ENCODE measurements around the gene LPCAT3. TPM values are rescaled to one million over a fixed set of nuclear protein-coding genes. Genes with fewer than 3 reads are reported as not detected.

Gene LPCAT3
- total RNA-seq, 1 experiment from 2014 or later, result 54.3 TPM

DNA sequence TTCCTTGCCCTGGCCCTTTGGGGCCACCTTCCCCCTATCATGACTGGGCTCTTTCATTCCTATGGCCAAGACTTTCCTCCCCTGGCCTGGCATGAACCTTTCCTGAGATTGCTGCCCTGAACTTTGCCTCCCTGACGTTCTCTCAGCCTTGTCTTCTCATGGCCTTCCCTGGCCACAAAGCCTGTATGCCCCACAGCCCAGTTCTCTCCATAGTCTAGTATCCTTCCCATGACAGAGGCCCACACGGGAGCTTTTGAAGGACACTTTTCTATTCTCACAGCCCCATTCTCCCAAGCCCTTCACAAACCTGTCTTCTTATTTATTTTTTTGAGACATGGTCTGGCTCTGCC lies 79.1 kb downstream of the LPCAT3 start:
- Histone ChIP-seq H3K36me3 (ENCODE audit: control insufficient read depth, insufficient read depth, low read length) (peaks cover 3% of the 10 kb centered on the region; the same call in 1 of the 2 replicates), H3K4me1 (ENCODE audit: control insufficient read depth, insufficient read depth, low read length) (peaks cover 40% of the 10 kb centered on the region), H3K9me3 (ENCODE audit: control insufficient read depth, insufficient read depth, low read depth, low read length) (no peaks in the 10 kb centered on the region), H3K4me3 (ENCODE audit: low read depth in 2 of 2, low read length in 2 of 2) (no peak overlapping the region), H3K27me3 (ENCODE audit: control insufficient read depth, insufficient read depth, low read length) (no peaks in the 10 kb centered on the region), H3K27ac (ENCODE audit: low read length) (no peak overlapping the region)
- POLR2A ChIA-PET, result interaction anchor here (0.6 kb wide), 1 partner anchor 33 kb away, joined by 3 read pairs; no protein-coding TSS in a partner anchor
- in situ Hi-C loops (cut with HindIII; ENCODE audit: low pct_unique_long_range_greater_than_20kb, low sequenced_read_pairs) (no loop called here), intact Hi-C loops (cut with micrococcal nuclease; ENCODE audit: unreplicated experiment) (no loop called here)
- BruUV-seq (replicated peaks), result no TSS peak
- CTCF ChIA-PET, result no interaction called here
- ATAC-seq (no peak), DNase-seq (ENCODE audit: low read depth, low spot score) (no peak)
- TF ChIP-seq TCF7L2 (IDR thresholded peaks at IDR 0.05; ENCODE audit: low read depth, low read length) (no peak), POLR2AphosphoS5 (IDR thresholded peaks at IDR 0.05; ENCODE audit: low read depth, low read length) (peak; percentile 7; the same call in 1 of the 2 replicates)

DNA sequence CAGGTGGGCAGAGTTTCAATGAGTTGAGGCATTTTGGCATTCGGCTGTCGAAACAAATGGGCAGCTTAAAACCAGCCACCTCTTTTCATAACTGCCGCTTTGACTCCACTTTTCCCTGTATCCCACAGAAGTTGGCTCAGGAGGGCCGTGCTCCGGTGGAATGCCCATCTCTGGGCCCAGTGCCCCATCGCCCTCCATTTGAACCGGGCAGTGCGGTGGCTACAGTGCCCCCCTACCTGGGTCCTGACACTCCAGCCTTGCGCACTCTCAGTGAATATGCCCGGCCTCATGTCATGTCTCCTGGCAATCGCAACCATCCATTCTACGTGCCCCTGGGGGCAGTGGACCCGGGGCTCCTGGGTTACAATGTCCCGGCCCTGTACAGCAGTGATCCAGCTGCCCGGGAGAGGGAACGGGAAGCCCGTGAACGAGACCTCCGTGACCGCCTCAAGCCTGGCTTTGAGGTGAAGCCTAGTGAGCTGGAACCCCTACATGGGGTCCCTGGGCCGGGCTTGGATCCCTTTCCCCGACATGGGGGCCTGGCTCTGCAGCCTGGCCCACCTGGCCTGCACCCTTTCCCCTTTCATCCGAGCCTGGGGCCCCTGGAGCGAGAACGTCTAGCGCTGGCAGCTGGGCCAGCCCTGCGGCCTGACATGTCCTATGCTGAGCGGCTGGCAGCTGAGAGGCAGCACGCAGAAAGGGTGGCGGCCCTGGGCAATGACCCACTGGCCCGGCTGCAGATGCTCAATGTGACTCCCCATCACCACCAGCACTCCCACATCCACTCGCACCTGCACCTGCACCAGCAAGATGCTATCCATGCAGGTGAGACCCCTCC lies 79.7 kb downstream of the LPCAT3 start:
- intact Hi-C loops (cut with micrococcal nuclease; ENCODE audit: unreplicated experiment), result no loop called here
- H3K36me3 ChIP-seq (ENCODE audit: control insufficient read depth, insufficient read depth, low read length), result 0 out of 2 replicates have a peak, but pooled peaks cover 3% of the 10 kb centered on the region
- CTCF ChIA-PET, result interaction anchor here (1.3 kb wide), 1 partner anchor 13 kb away, joined by 3 read pairs; no protein-coding TSS in a partner anchor

DNA sequence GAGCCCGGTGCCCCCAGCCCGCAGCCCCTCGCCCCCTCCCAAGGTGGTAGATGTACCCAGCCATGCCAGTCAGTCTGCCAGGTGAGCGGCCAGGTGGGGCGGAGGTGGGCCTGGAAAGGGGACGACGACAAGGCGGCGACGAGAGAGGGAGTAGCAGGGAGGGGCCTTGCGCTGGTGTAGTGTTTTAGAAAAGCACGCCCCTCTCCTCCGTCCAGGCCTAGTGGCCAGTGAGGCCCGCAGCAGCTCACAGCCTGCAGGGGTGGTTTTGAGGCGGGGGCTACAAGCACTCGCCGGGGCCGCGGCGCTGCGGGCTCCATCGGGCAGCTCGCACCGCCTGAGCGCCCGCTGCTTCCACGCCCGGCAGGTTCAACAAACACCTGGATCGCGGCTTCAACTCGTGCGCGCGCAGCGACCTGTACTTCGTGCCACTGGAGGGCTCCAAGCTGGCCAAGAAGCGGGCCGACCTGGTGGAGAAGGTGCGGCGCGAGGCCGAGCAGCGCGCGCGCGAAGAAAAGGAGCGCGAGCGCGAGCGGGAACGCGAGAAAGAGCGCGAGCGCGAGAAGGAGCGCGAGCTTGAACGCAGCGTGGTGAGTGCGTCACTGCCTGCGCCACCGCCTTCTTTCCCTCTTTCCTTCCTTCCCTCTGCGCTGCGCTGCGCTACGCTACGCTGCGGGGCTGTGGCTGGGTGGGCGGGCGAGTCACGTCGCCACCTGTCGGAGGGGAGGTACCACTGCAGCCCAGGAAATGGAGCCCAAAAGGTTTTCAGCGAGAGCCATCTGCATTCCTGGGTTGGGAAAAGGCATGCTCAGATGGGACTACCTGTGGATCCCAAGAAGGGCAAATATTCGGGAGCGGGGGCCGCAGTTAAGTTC lies 80.6 kb downstream of the LPCAT3 start:
- Histone ChIP-seq H3K36me3 (ENCODE audit: control insufficient read depth, insufficient read depth, low read length) (0 out of 2 replicates have a peak, but pooled peaks cover 3% of the 10 kb centered on the region), H3K9me3 (ENCODE audit: control insufficient read depth, insufficient read depth, low read depth, low read length) (no peaks in the 10 kb centered on the region), H3K4me1 (ENCODE audit: control insufficient read depth, insufficient read depth, low read length) (peaks cover 47% of the 10 kb centered on the region), H3K27ac (ENCODE audit: low read length) (peak overlapping the region; percentile 65), H3K4me3 (ENCODE audit: low read depth in 2 of 2, low read length in 2 of 2) (peak overlapping the region; percentile 34 to 44), H3K27me3 (ENCODE audit: control insufficient read depth, insufficient read depth, low read length) (no peaks in the 10 kb centered on the region)
- ChIA-PET POLR2A (interaction anchor here (1.2 kb wide), 1 partner anchor 13 kb away, joined by 3 read pairs; no protein-coding TSS in a partner anchor), CTCF (interaction anchor here (1.3 kb wide), 1 partner anchor 12 kb away, joined by 3 read pairs; no protein-coding TSS in a partner anchor)
- in situ Hi-C loops (cut with HindIII; ENCODE audit: low pct_unique_long_range_greater_than_20kb, low sequenced_read_pairs), result no loop called here
- no TSS peak for BruUV-seq (replicated peaks)
- DNase-seq (ENCODE audit: low read depth, low spot score), result peak; percentile 57
- TF ChIP-seq, protein P1, sequence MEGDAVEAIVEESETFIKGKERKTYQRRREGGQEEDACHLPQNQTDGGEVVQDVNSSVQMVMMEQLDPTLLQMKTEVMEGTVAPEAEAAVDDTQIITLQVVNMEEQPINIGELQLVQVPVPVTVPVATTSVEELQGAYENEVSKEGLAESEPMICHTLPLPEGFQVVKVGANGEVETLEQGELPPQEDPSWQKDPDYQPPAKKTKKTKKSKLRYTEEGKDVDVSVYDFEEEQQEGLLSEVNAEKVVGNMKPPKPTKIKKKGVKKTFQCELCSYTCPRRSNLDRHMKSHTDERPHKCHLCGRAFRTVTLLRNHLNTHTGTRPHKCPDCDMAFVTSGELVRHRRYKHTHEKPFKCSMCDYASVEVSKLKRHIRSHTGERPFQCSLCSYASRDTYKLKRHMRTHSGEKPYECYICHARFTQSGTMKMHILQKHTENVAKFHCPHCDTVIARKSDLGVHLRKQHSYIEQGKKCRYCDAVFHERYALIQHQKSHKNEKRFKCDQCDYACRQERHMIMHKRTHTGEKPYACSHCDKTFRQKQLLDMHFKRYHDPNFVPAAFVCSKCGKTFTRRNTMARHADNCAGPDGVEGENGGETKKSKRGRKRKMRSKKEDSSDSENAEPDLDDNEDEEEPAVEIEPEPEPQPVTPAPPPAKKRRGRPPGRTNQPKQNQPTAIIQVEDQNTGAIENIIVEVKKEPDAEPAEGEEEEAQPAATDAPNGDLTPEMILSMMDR (IDR thresholded peaks at IDR 0.05), result peak; percentile 91
- TF ChIP-seq TCF7L2 (IDR thresholded peaks at IDR 0.05; ENCODE audit: low read depth, low read length) (no peak), POLR2AphosphoS5 (IDR thresholded peaks at IDR 0.05; ENCODE audit: low read depth, low read length) (peak; percentile 84), SIN3A (IDR thresholded peaks at IDR 0.05; ENCODE audit: borderline replicate concordance, insufficient read depth, low read depth, low read length) (peak; percentile 90; the same call in 1 of the 2 replicates)
- TF ChIP-seq, protein P2, sequence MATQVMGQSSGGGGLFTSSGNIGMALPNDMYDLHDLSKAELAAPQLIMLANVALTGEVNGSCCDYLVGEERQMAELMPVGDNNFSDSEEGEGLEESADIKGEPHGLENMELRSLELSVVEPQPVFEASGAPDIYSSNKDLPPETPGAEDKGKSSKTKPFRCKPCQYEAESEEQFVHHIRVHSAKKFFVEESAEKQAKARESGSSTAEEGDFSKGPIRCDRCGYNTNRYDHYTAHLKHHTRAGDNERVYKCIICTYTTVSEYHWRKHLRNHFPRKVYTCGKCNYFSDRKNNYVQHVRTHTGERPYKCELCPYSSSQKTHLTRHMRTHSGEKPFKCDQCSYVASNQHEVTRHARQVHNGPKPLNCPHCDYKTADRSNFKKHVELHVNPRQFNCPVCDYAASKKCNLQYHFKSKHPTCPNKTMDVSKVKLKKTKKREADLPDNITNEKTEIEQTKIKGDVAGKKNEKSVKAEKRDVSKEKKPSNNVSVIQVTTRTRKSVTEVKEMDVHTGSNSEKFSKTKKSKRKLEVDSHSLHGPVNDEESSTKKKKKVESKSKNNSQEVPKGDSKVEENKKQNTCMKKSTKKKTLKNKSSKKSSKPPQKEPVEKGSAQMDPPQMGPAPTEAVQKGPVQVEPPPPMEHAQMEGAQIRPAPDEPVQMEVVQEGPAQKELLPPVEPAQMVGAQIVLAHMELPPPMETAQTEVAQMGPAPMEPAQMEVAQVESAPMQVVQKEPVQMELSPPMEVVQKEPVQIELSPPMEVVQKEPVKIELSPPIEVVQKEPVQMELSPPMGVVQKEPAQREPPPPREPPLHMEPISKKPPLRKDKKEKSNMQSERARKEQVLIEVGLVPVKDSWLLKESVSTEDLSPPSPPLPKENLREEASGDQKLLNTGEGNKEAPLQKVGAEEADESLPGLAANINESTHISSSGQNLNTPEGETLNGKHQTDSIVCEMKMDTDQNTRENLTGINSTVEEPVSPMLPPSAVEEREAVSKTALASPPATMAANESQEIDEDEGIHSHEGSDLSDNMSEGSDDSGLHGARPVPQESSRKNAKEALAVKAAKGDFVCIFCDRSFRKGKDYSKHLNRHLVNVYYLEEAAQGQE (IDR thresholded peaks at IDR 0.05; ENCODE audit: insufficient read depth in 1 of 2, low read depth in 2 of 2, low read length in 1 of 2), result 0 out of 4 replicates have a peak, but pooled peaks of 1 of the 2 experiments have one; percentile 21
- intact Hi-C loops (cut with micrococcal nuclease; ENCODE audit: unreplicated experiment), result no loop called here
- peak; percentile 87 for ATAC-seq

More for the DNA sequence above, 79.7 kb downstream of the LPCAT3 start:
- DNase-seq (ENCODE audit: low read depth, low spot score) (no peak), ATAC-seq (no peak)
- Histone ChIP-seq H3K27ac (ENCODE audit: low read length) (peak overlapping the region; percentile 65), H3K9me3 (ENCODE audit: control insufficient read depth, insufficient read depth, low read depth, low read length) (no peaks in the 10 kb centered on the region), H3K4me3 (ENCODE audit: low read depth in 2 of 2, low read length in 2 of 2) (peak overlapping the region in 1 of 2 experiments; percentile 44; a peak in 2 of 4 replicates), H3K27me3 (ENCODE audit: control insufficient read depth, insufficient read depth, low read length) (no peaks in the 10 kb centered on the region), H3K4me1 (ENCODE audit: control insufficient read depth, insufficient read depth, low read length) (peaks cover 46% of the 10 kb centered on the region)
- POLR2A ChIA-PET, result interaction anchor here (1.2 kb wide), 1 partner anchor 13 kb away, joined by 3 read pairs; no protein-coding TSS in a partner anchor
- in situ Hi-C loops (cut with HindIII; ENCODE audit: low pct_unique_long_range_greater_than_20kb, low sequenced_read_pairs), result no loop called here
- TF ChIP-seq SIN3A (IDR thresholded peaks at IDR 0.05; ENCODE audit: borderline replicate concordance, insufficient read depth, low read depth, low read length) (no peak), POLR2AphosphoS5 (IDR thresholded peaks at IDR 0.05; ENCODE audit: low read depth, low read length) (0 out of 2 replicates have a peak, but pooled peaks have one; percentile 56)
- TSS peak; percentile 44 for BruUV-seq (replicated peaks)

Measured in Panc1 (cell line).